H54 (cell line): ENCODE measurements around the gene OPCML.

Source experiments
- DNase-seq: peaks from one replicate; pipeline ENCODE4 v3.0.0; 2011; ENCODE audit warnings: low spot score, mixed read lengths; ENCODE audit not compliant: insufficient read length
- FAIRE-seq: peaks from 3 replicates; lab custom pipeline; 2011; peaks lifted over from hg19 to GRCh38; lab: Jason Lieb, UNC
- POLR2A ChIP-seq: IDR thresholded peaks from 2 replicates; pipeline ENCODE4 v1.6.1; 2011; ENCODE audit warnings: low read depth, mild to moderate bottlenecking, low read length

Gene OPCML

GRCh38 chr11:133399294-133399693 is 133.0 kb downstream of the OPCML start:
- no peak for TF ChIP-seq POLR2A
- no peak for DNase-seq
- no peak for FAIRE-seq

GRCh38 chr11:133390803-133391202 is 141.5 kb downstream of the OPCML start:
- no peak for FAIRE-seq
- no peak for TF ChIP-seq POLR2A
- no peak for DNase-seq

- no peak for TF ChIP-seq POLR2A
- DNase-seq (no peak), FAIRE-seq (no peak)
These were observed 143.2 kb downstream of the OPCML start for GRCh38 chr11:133388975-133389568.

GRCh38 chr11:133388260-133388659 is 144.0 kb downstream of the OPCML start:
- no peak for FAIRE-seq
- TF ChIP-seq POLR2A, result no peak

GRCh38 chr11:133386852-133387251 is 145.4 kb downstream of the OPCML start:
- FAIRE-seq, result no peak

More at GRCh38 chr11:133388260-133388659, 144.0 kb downstream of the OPCML start:
- DNase-seq, result no peak

GRCh38 chr11:133386262-133386661 is 146.0 kb downstream of the OPCML start:
- no peak for DNase-seq
- FAIRE-seq, result no peak
- no peak for TF ChIP-seq POLR2A

More at GRCh38 chr11:133386852-133387251, 145.4 kb downstream of the OPCML start:
- DNase-seq, result no peak
- TF ChIP-seq POLR2A, result no peak

GRCh38 chr11:133385781-133386180 is 146.5 kb downstream of the OPCML start:
- FAIRE-seq (no peak), DNase-seq (no peak)
- TF ChIP-seq POLR2A, result no peak

GRCh38 chr11:133384731-133385130 is 147.6 kb downstream of the OPCML start:
- no peak for FAIRE-seq
- no peak for DNase-seq
- no peak for TF ChIP-seq POLR2A

GRCh38 chr11:133383689-133384088 is 148.6 kb downstream of the OPCML start:
- no peak for DNase-seq
- no peak for FAIRE-seq
- TF ChIP-seq POLR2A, result no peak

GRCh38 chr11:133383201-133383600 is 149.1 kb downstream of the OPCML start:
- DNase-seq, result no peak
- no peak for FAIRE-seq
- TF ChIP-seq POLR2A, result no peak

- FAIRE-seq (no peak), DNase-seq (no peak)
- no peak for TF ChIP-seq POLR2A
These were observed 150.0 kb downstream of the OPCML start for GRCh38 chr11:133382131-133382812.

GRCh38 chr11:133381761-133382130 is 150.6 kb downstream of the OPCML start:
- TF ChIP-seq POLR2A, result no peak
- FAIRE-seq (no peak), DNase-seq (no peak)

GRCh38 chr11:133366147-133366546 is 166.2 kb downstream of the OPCML start:
- no peak for FAIRE-seq
- DNase-seq, result no peak
- no peak for TF ChIP-seq POLR2A

GRCh38 chr11:133362916-133363315 is 169.4 kb downstream of the OPCML start:
- no peak for TF ChIP-seq POLR2A
- DNase-seq, result no peak
- FAIRE-seq, result no peak

GRCh38 chr11:133362156-133362555 is 170.1 kb downstream of the OPCML start:
- FAIRE-seq, result no peak
- DNase-seq, result no peak
- TF ChIP-seq POLR2A, result no peak

- no peak for DNase-seq
- no peak for FAIRE-seq
- TF ChIP-seq POLR2A, result no peak
These were observed 170.7 kb downstream of the OPCML start for GRCh38 chr11:133361689-133361994.
